ENCODE results near the gene PDGFRB.

Gene PDGFRB

DNA sequence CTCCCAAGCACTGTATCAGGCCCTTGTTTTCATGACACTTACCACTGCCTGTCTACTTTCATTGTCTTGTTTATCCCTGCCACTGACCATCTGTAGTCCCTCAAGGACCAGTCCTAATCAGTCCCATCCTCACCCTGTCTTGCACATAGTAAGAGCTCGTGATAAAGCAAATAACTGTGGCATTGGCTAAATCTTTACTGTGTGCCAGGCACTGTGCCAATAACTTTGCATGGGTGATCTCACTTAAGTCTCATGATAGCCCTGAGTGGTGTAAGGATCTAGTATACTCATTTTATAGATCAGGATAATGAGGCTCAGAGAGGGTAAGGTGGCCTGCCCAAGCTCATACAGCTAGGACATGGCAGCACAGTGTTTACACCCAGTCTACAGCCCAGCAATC, 16.5 kb upstream of the PDGFRB start:
- Mint-ChIP-seq H3K27ac (peak overlapping the region in 2 of 3 experiments; percentile 0 to 40), H3K9me3 (no peaks in the 10 kb centered on the region), H3K4me1 (peaks cover 27% of the 10 kb centered on the region), H3K36me3 (ENCODE audit: low read depth) (no peaks in the 10 kb centered on the region), H3K27me3 (ENCODE audit: low read depth) (peaks cover 25% of the 10 kb centered on the region), H3K4me3 (no peak overlapping the region)
- TF ChIP-seq, protein P1, sequence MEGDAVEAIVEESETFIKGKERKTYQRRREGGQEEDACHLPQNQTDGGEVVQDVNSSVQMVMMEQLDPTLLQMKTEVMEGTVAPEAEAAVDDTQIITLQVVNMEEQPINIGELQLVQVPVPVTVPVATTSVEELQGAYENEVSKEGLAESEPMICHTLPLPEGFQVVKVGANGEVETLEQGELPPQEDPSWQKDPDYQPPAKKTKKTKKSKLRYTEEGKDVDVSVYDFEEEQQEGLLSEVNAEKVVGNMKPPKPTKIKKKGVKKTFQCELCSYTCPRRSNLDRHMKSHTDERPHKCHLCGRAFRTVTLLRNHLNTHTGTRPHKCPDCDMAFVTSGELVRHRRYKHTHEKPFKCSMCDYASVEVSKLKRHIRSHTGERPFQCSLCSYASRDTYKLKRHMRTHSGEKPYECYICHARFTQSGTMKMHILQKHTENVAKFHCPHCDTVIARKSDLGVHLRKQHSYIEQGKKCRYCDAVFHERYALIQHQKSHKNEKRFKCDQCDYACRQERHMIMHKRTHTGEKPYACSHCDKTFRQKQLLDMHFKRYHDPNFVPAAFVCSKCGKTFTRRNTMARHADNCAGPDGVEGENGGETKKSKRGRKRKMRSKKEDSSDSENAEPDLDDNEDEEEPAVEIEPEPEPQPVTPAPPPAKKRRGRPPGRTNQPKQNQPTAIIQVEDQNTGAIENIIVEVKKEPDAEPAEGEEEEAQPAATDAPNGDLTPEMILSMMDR (IDR thresholded peaks at IDR 0.05; ENCODE audit: unreplicated experiment in 3 of 3) = no peak

- Mint-ChIP-seq H3K27ac (peak overlapping the region; percentile 35 to 59 (median 35)), H3K9me3 (no peaks in the 10 kb centered on the region), H3K4me1 (peaks cover 42% of the 10 kb centered on the region), H3K36me3 (ENCODE audit: low read depth) (no peaks in the 10 kb centered on the region), H3K27me3 (ENCODE audit: low read depth) (peaks cover 39% of the 10 kb centered on the region), H3K4me3 (peak overlapping the region in 1 of 3 experiments; percentile 17)
- TF ChIP-seq, protein P1 (IDR thresholded peaks at IDR 0.05; ENCODE audit: unreplicated experiment in 3 of 3) = no peak
These were observed 13.2 kb upstream of the PDGFRB start for GRCh38 chr5:150168864-150169263.

- H3K27ac Mint-ChIP-seq = peak overlapping the region in 2 of 3 experiments; percentile 35 to 59
- H3K27me3 Mint-ChIP-seq (ENCODE audit: low read depth) = peaks cover 34% of the 10 kb centered on the region
- no peaks in the 10 kb centered on the region for H3K36me3 Mint-ChIP-seq (ENCODE audit: low read depth)
- no peaks in the 10 kb centered on the region for H3K9me3 Mint-ChIP-seq
- TF ChIP-seq, protein P1 (IDR thresholded peaks at IDR 0.05; ENCODE audit: unreplicated experiment in 3 of 3) = peak in 1 of 3 experiments; percentile 6
- peaks cover 42% of the 10 kb centered on the region for H3K4me1 Mint-ChIP-seq
- peak overlapping the region in 1 of 3 experiments; percentile 50 for H3K4me3 Mint-ChIP-seq
These were observed 12.3 kb upstream of the PDGFRB start for GRCh38 chr5:150167908-150168307.

- Mint-ChIP-seq H3K4me3 (peak overlapping the region in 2 of 3 experiments; percentile 50 to 55), H3K27me3 (ENCODE audit: low read depth) (peaks cover 34% of the 10 kb centered on the region), H3K36me3 (ENCODE audit: low read depth) (no peaks in the 10 kb centered on the region), H3K27ac (peak overlapping the region; percentile 42 to 89 (median 79)), H3K9me3 (no peaks in the 10 kb centered on the region), H3K4me1 (peaks cover 44% of the 10 kb centered on the region)
- TF ChIP-seq, protein P1 (IDR thresholded peaks at IDR 0.05; ENCODE audit: unreplicated experiment in 3 of 3) = no peak
These were observed 11.8 kb upstream of the PDGFRB start for GRCh38 chr5:150167512-150167850.

DNA sequence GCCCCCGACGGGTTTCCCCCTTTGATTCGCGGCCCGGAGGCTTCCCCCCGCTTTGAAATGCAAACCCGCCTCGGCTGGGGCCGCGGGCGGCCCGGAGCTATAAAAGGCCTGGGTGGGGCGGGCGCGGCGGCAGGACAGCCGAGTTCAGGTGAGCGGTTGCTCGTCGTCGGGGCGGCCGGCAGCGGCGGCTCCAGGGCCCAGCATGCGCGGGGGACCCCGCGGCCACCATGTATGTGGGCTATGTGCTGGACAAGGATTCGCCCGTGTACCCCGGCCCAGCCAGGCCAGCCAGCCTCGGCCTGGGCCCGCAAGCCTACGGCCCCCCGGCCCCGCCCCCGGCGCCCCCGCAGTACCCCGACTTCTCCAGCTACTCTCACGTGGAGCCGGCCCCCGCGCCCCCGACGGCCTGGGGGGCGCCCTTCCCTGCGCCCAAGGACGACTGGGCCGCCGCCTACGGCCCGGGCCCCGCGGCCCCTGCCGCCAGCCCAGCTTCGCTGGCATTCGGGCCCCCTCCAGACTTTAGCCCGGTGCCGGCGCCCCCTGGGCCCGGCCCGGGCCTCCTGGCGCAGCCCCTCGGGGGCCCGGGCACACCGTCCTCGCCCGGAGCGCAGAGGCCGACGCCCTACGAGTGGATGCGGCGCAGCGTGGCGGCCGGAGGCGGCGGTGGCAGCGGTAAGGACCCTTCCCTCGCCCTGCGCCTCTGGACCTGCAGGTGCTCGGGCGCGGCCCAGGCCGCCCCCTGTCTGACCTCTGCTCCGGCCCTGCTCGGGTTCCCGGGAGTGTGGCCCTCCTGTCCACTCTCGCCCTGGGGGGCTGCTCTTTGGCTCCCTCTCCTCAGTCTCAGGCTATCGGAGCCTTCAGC, 11.2 kb upstream of the PDGFRB start, which contains the start of gene CDX1:
Gene CDX1 (plus strand): TSS at position 129 of the 862 bp plus-strand sequence. CDS start 99 bp downstream, at position 228.
- Mint-ChIP-seq H3K36me3 (ENCODE audit: low read depth) (no peaks in the 10 kb centered on the region), H3K9me3 (no peaks in the 10 kb centered on the region), H3K4me1 (peaks cover 48% of the 10 kb centered on the region), H3K27me3 (ENCODE audit: low read depth) (peaks cover 34% of the 10 kb centered on the region), H3K27ac (peak within 1 kb of the TSS; percentile 79 to 89 (median 88)), H3K4me3 (peak within 1 kb of the TSS in 2 of 3 experiments; percentile 50 to 55)
- TF ChIP-seq, protein P1 (IDR thresholded peaks at IDR 0.05; ENCODE audit: unreplicated experiment in 3 of 3) = no peak
